ENCODE measurements around the gene PIK3R6.

The PIK3R6 gene

GRCh38 chr17:8872036-8872704, 4.7 kb upstream of the PIK3R6 start:
- CTCF ChIA-PET: interaction anchor here (0.8 to 3.4 kb wide), 4 partner anchors 8 to 31 kb away, joined by 3 to 11 read pairs (median 4); no protein-coding TSS in a partner anchor
- no peak for DNase-seq (ENCODE audit: extremely low spot score)
- TF ChIP-seq, protein P1, sequence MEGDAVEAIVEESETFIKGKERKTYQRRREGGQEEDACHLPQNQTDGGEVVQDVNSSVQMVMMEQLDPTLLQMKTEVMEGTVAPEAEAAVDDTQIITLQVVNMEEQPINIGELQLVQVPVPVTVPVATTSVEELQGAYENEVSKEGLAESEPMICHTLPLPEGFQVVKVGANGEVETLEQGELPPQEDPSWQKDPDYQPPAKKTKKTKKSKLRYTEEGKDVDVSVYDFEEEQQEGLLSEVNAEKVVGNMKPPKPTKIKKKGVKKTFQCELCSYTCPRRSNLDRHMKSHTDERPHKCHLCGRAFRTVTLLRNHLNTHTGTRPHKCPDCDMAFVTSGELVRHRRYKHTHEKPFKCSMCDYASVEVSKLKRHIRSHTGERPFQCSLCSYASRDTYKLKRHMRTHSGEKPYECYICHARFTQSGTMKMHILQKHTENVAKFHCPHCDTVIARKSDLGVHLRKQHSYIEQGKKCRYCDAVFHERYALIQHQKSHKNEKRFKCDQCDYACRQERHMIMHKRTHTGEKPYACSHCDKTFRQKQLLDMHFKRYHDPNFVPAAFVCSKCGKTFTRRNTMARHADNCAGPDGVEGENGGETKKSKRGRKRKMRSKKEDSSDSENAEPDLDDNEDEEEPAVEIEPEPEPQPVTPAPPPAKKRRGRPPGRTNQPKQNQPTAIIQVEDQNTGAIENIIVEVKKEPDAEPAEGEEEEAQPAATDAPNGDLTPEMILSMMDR (IDR thresholded peaks at IDR 0.05; ENCODE audit: control extremely low read depth, extremely low read depth, low read depth, missing control alignments): no peak
- POLR2A ChIA-PET: no interaction called here

DNA sequence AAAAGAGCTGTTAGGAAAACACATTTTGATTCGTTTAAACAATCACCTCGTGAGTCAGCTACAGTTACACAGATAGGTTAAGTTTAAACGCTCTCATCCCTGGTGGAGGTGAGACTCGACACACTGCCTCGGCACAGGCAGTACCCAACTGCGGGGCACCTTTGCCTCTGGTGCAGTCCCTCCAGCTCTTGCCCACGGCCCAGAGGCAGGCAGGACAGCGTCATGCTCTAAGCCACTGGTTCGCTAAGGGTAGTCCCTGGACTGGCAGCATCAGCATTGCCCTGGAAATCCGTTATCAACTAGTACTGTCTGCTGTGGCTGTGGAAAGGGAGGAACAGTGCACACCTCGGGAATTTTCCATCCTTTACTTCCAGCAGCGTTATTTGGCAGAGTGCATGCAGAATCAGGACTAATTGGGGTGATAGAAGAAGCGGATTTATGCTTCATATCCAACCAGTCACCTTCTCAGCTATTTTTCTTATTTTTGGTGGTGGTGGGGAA, 3.7 kb upstream of the PIK3R6 start:
- CTCF ChIA-PET: interaction anchor here (1.1 to 3.4 kb wide), 4 partner anchors 9 to 29 kb away, joined by 3 to 24 read pairs (median 7); no protein-coding TSS in a partner anchor
- POLR2A ChIA-PET: no interaction called here
- TF ChIP-seq, protein P1 (IDR thresholded peaks at IDR 0.05; ENCODE audit: control extremely low read depth, extremely low read depth, low read depth, missing control alignments): no peak
- no peak for DNase-seq (ENCODE audit: extremely low spot score)

DNA sequence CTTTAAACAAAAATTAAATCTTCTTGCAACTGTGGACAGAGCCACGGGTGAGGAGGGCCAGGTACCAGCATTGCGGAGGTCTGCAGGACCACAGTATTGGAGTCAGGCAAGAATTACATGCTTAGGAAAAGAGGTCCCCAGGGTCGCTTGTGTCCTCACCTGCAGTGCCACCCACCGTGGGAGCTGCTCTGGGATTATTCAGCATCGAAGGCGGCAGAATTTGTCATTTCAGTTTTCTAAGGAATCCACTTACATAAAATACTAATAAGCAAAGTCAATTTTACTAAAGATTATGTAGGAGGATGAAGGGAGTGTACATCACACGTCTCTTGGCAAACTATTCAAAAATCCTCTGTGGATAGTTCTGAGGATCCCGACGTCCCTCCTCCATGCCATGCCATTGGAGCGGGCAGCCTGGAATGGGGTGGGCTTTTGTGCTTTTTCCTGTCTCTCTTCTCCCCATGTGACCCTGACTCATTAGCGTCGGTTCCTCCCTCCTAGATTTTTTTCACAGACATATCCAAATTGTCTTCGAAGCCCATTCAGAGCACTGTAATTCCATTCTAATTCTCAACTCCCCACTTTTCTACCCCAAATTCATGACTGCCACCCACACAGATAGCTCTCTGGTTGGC, 3.0 kb upstream of the PIK3R6 start:
- no peak for DNase-seq (ENCODE audit: extremely low spot score)
- CTCF ChIA-PET: interaction anchor here (1.1 to 3.4 kb wide), 6 partner anchors 8 to 29 kb away, joined by 3 to 24 read pairs (median 5); no protein-coding TSS in a partner anchor
- POLR2A ChIA-PET: no interaction called here
- TF ChIP-seq, protein P1 (IDR thresholded peaks at IDR 0.05; ENCODE audit: control extremely low read depth, extremely low read depth, low read depth, missing control alignments): no peak

DNA sequence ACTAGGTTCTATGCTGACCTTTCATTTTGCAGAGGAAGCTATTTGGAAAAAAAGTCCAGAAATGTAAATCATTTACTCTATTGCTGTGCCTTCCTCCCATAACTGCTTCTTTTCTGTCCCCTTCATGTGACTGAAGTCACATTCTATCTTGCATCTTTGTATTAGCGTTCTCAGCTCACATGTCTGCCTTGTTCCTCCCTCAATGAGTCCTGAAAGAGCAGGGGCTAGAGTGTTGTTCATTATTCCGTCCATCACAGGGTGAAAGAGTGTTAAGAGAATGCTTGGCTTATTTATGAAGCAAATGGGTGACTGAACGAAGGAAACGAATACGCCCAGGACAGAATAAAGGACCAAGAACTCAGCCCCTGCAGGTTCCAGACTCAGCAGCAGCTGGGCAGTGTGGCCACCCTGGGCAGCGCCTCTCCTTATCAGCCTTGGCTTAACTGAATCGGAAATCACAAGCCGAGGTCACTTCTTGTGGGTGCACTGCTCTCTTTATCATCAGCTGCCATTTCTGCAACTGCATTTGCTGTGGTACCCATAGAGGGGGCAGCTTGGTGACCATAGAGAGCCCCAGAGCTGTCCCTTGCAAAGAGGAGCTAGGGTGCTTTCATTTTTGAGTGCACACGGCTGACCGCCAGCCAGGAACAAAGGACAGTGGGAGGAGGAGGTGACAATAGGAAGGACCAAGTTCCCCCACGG, 1.8 kb upstream of the PIK3R6 start:
- POLR2A ChIA-PET: no interaction called here
- no peak for DNase-seq (ENCODE audit: extremely low spot score)
- CTCF ChIA-PET: interaction anchor here (1.0 to 3.4 kb wide), 8 partner anchors 9 to 129 kb away, joined by 3 to 24 read pairs (median 5); no protein-coding TSS in a partner anchor
- TF ChIP-seq, protein P1 (IDR thresholded peaks at IDR 0.05; ENCODE audit: control extremely low read depth, extremely low read depth, low read depth, missing control alignments): no peak

DNA sequence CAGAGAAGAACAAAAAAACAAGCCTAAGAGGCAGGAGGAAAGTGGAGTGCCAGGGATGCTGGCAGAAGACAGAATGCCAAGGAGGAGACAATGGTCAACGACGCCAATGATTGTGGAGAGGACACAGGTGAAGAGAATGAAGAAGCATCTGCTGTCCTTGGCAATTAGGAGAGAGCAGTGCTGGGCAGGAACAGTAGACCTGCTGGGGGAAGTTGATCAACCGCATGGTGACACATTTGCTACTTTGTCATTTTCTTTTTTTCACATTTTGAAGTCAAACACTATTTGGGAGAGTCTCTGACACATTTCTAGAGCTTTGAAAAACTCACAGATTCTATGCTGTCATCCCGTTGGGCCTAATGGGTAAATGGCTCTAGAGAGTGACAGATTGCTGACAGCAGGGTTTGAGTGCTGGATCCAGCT, 1.1 kb upstream of the PIK3R6 start:
- ChIA-PET CTCF (interaction anchor here (1.0 to 3.4 kb wide), 8 partner anchors 8 to 130 kb away, joined by 3 to 24 read pairs (median 5); no protein-coding TSS in a partner anchor), POLR2A (interaction anchor here (1.4 kb wide), 1 partner anchor 62 kb away, joined by 4 read pairs; no protein-coding TSS in a partner anchor)
- TF ChIP-seq, protein P1 (IDR thresholded peaks at IDR 0.05; ENCODE audit: control extremely low read depth, extremely low read depth, low read depth, missing control alignments): no peak
- peak; percentile 56 for DNase-seq (ENCODE audit: extremely low spot score)

DNA sequence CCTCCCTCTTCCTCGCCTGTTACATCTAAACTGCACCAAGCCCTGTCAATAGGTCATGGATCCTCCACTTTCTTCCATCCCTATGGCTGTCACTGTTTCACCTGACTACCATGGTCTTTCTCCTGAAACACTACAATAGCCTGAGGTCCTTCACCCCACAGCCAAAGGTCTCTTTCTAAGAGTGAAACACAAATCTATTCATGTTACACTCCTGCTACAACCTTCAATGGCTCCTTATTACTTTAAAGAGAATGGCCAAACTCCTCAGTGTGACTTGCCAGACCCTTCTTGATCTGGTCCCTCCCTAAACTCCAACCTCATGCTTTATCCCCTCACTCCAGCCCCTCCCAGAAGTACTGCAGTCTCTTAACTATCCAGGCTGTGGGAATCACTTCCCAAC, 618 bp upstream of the PIK3R6 start:
- DNase-seq (ENCODE audit: extremely low spot score): no peak
- TF ChIP-seq, protein P1 (IDR thresholded peaks at IDR 0.05; ENCODE audit: control extremely low read depth, extremely low read depth, low read depth, missing control alignments): no peak
- ChIA-PET POLR2A (interaction anchor here (0.6 to 1.6 kb wide), 5 partner anchors 10 to 96 kb away, joined by 3 to 8 read pairs (median 4); no protein-coding TSS in a partner anchor), CTCF (interaction anchor here (0.8 to 4.2 kb wide), 11 partner anchors 8 to 130 kb away, joined by 3 to 29 read pairs (median 4); no protein-coding TSS in a partner anchor)

Measured in GM10248 (cell line).